Ascending aorta (tissue), 2 donors: ENCODE measurements around the gene CDC5L. TPM values are rescaled to one million over a fixed set of nuclear protein-coding genes. Genes with fewer than 3 reads are reported as not detected.

Experiments
- DNase-seq, 2 donors: peaks; one replicate each; pipeline ENCODE4 v3.0.0-alpha.2; 2019; ENCODE audit warnings: low spot score in 2 of 2
- H3K27ac ChIP-seq, 2 donors: fragments of 200-600 bp; sonication (generic); one replicate each; pipeline ENCODE4 v1.5.1; 2016 to 2017; ENCODE audit warnings: mild to moderate bottlenecking in 1 of 2
- H3K27me3 ChIP-seq: fragments of 200-600 bp; sonication (generic); one replicate; pipeline ENCODE4 v1.5.1; 2017
- H3K36me3 ChIP-seq, 2 donors: fragments of 200-600 bp; sonication (generic); one replicate each; pipeline ENCODE4 v1.5.1; 2016
- H3K4me1 ChIP-seq, 2 donors: fragments of 200-600 bp; sonication (generic); one replicate each; pipeline ENCODE4 v1.5.1; 2016 to 2017; ENCODE audit warnings: mild to moderate bottlenecking in 1 of 2
- H3K4me3 ChIP-seq, 2 donors: fragments of 200-600 bp; sonication (generic); one replicate each; pipeline ENCODE4 v1.5.1; 2016 to 2017; ENCODE audit warnings: mild to moderate bottlenecking in 1 of 2
- H3K9me3 ChIP-seq, 2 donors: fragments of 200-600 bp; sonication (generic); one replicate each; pipeline ENCODE4 v1.5.1; 2016
- intact Hi-C: fragments of 100-400 bp; cut with DNase I; formaldehyde crosslinking; loops from one replicate; pipeline ENCODE4 v1.15.1; 2023
- total RNA-seq: library from RNA; depleted of rRNA; stranded (reverse); fragments of >200 nt; gene quantifications from one replicate; pipeline ENCODE4 v1.1.0, GENCODE V29; 2016
- TF ChIP-seq, protein P1 (sequence below), 3 experiments: fragments of 200-600 bp in 2 of 3; fragments of 450-650 bp in 1 of 3; sonication (generic) in 2 of 3; IDR thresholded peaks; one replicate each; pipeline ENCODE4 v1.5.1; 2016 to 2019; ENCODE audit warnings: antibody characterized with exemption in 3 of 3, mild to moderate bottlenecking in 1 of 3, moderate library complexity in 1 of 3

The CDC5L gene
- total RNA-seq, 1 donor from 2014 or later = 10.9 TPM

DNA sequence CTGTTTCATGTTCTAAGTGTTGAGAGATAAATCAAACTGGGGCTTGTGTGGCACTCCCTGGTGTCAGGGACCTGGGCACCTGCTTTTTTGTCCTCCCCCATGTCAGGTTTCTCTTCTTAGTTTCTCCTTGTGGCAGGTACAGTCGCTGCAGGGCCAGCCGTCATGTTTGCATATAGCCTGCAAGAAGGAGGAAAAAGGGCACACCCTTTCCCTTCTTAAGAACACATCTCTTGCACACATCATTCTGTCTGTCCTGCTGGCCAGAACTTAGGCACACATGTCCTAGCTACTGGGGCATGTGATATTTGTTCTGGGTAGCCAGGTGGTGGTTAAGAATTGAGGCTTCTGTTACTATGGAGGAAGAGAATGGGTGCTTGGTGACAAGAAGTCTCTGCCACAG is 27.9 kb downstream of the CDC5L start:
- Histone ChIP-seq H3K9me3 (no peaks in the 10 kb centered on the region), H3K27me3 (no peaks in the 10 kb centered on the region), H3K4me3 (no peak overlapping the region), H3K36me3 (peaks cover 31 to 64% of the 10 kb centered on the region in 2 donors), H3K4me1 (no peaks in the 10 kb centered on the region), H3K27ac (no peak overlapping the region)
- no peak for DNase-seq
- intact Hi-C loops = no loop called here
- TF ChIP-seq, protein P1, sequence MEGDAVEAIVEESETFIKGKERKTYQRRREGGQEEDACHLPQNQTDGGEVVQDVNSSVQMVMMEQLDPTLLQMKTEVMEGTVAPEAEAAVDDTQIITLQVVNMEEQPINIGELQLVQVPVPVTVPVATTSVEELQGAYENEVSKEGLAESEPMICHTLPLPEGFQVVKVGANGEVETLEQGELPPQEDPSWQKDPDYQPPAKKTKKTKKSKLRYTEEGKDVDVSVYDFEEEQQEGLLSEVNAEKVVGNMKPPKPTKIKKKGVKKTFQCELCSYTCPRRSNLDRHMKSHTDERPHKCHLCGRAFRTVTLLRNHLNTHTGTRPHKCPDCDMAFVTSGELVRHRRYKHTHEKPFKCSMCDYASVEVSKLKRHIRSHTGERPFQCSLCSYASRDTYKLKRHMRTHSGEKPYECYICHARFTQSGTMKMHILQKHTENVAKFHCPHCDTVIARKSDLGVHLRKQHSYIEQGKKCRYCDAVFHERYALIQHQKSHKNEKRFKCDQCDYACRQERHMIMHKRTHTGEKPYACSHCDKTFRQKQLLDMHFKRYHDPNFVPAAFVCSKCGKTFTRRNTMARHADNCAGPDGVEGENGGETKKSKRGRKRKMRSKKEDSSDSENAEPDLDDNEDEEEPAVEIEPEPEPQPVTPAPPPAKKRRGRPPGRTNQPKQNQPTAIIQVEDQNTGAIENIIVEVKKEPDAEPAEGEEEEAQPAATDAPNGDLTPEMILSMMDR (IDR thresholded peaks at IDR 0.05) = no peak

DNA sequence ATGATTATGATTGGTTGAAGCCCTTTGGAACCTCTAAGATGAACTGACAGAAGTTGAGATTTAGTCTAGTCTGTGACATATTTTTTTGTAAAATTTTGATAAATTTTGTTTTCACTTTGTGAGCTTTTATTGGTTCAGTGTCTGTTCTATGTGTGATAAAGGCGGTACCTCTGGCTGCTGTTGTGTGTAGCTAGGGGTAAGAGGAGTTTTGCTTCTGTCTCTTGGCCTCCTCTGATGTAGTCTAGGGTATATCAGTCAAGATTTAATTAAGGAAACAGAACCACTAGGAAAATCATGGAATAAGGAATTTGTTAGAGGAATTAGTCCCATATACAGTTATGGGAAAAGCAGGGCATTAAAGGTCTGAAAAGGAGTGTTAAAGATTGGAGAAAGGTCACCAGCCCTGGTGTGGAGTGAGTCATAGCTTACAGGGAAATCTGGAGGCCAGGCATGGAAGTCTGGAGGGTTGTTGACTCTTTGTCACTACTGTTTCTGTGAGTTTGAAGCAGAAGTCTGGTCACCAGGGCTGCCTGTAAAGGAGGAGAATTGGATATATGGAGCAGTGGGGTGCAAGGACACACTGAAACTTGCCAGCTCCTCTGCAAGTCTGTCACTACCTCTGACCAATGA is 28.5 kb downstream of the CDC5L start:
- Histone ChIP-seq H3K36me3 (peaks cover 36 to 66% of the 10 kb centered on the region in 2 donors), H3K9me3 (no peaks in the 10 kb centered on the region), H3K27me3 (no peaks in the 10 kb centered on the region), H3K4me1 (no peaks in the 10 kb centered on the region), H3K27ac (no peak overlapping the region), H3K4me3 (no peak overlapping the region)
- intact Hi-C loops = no loop called here
- TF ChIP-seq, protein P1 (IDR thresholded peaks at IDR 0.05) = no peak
- DNase-seq = no peak

DNA sequence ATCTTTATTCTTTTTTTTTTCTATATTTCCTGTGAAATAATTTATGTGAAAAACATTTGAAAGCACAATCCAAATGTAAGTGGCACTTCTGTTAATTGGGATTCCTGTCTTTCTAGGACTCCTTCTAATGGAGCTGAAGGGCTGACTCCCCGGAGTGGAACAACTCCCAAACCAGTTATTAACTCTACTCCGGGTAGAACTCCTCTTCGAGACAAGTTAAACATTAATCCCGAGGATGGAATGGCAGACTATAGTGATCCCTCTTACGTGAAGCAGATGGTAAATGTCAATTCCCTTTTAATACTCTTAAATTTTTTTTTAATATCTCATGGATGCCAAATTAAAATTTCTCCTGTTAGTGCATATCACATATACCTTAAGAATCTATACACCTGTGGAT is 35.0 kb downstream of the CDC5L start:
- intact Hi-C loops = no loop called here
- Histone ChIP-seq H3K4me3 (no peak overlapping the region), H3K27ac (no peak overlapping the region), H3K27me3 (no peaks in the 10 kb centered on the region), H3K36me3 (peaks cover 51 to 79% of the 10 kb centered on the region in 2 donors), H3K9me3 (no peaks in the 10 kb centered on the region), H3K4me1 (no peaks in the 10 kb centered on the region)
- TF ChIP-seq, protein P1 (IDR thresholded peaks at IDR 0.05) = no peak
- DNase-seq = no peak

DNA sequence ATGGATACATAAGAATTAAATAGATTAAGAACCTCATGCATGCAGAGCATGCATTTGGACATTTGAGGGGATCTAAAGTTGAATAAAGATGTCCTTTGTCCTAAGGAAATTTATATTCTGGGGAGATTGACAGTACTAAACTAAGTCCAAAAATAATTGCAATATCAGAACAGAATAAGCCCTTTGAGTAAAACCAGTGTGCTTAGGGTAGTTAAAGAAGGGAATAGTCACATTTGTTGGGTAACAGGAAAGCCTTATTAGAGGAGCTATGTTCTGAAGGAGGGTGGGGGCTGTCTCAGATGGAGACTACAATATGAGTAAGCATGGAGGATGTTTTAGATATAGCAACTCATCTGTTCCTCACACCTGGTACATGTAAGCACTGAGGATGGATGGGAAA is 35.8 kb downstream of the CDC5L start:
- Histone ChIP-seq H3K27ac (no peak overlapping the region), H3K4me1 (no peaks in the 10 kb centered on the region), H3K27me3 (no peaks in the 10 kb centered on the region), H3K36me3 (peaks cover 52 to 82% of the 10 kb centered on the region in 2 donors), H3K4me3 (no peak overlapping the region), H3K9me3 (no peaks in the 10 kb centered on the region)
- TF ChIP-seq, protein P1 (IDR thresholded peaks at IDR 0.05) = no peak
- no peak for DNase-seq
- intact Hi-C loops = no loop called here

DNA sequence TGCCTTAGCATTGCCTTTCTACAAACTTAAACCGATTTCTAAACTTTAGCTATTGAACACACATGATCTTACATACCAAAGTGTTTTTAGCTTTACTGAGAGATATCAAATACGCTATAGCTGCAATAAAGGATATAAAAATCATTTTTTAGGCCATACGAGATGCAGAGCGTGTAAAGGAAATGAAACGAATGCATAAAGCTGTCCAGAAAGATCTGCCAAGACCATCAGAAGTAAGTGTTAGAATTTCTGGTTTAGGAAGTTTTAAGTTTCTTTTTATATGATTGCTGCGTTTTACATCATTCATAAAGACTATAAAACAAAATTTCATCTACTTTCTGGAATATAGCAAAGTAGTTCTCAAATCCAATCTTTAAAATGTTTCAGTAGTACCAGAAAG is 38.4 kb downstream of the CDC5L start:
- intact Hi-C loops = no loop called here
- H3K4me3 ChIP-seq = no peak overlapping the region
- H3K9me3 ChIP-seq = no peaks in the 10 kb centered on the region

More for the DNA sequence above, 38.4 kb downstream of the CDC5L start:
- TF ChIP-seq, protein P1 (IDR thresholded peaks at IDR 0.05) = no peak
- no peak for DNase-seq
- H3K27ac ChIP-seq = no peak overlapping the region
- peaks cover 52 to 83% of the 10 kb centered on the region in 2 donors for H3K36me3 ChIP-seq
- peaks cover 0 to 2% of the 10 kb centered on the region in 2 donors for H3K4me1 ChIP-seq
- no peaks in the 10 kb centered on the region for H3K27me3 ChIP-seq
